ENCODE results near the gene OPN5. TPM values are rescaled to one million over a fixed set of nuclear protein-coding genes. Genes with fewer than 3 reads are reported as not detected.
A peak's percentile ranks its signal among the peaks of the same experiment; 100 is the strongest.

The OPN5 gene
- polyA plus RNA-seq, 1 of the 3 experiments (the other 2 are of a cell fraction): not detected

GRCh38 chr6:47733879-47734558 is 47.8 kb upstream of the OPN5 start:
- 2% methylated on average over 2 of the region's 2 CpGs for WGBS (ENCODE audit: low lambda C conversion rate)
- peaks cover 3% of the 10 kb centered on the region for H3F3A ChIP-seq (replicated peaks; ENCODE audit: insufficient read depth)
- no peaks in the 10 kb centered on the region for H3K4me1 ChIP-seq (ENCODE audit: control insufficient read depth in 1 of 2, insufficient read depth in 2 of 2, low read depth in 1 of 2, low read length in 1 of 2)
- H3K4me3 ChIP-seq (ENCODE audit: low read depth in 2 of 2, low read length in 1 of 2): no peak overlapping the region
- no peak overlapping the region for H3K9ac ChIP-seq
- H3K36me3 ChIP-seq (replicated peaks in 1 of 2; ENCODE audit: control insufficient read depth in 1 of 2, insufficient read depth in 2 of 2, low read length in 1 of 2): no peaks in the 10 kb centered on the region
- no peaks in the 10 kb centered on the region for H4K20me1 ChIP-seq (ENCODE audit: insufficient read depth)
- ChIA-PET CTCF (interaction anchor here (0.6 to 2.3 kb wide), 13 partner anchors 9 to 886 kb away, joined by 3 to 25 read pairs (median 4); no protein-coding TSS in a partner anchor), POLR2A (no interaction called here)
- H2AFZ ChIP-seq (ENCODE audit: low read depth): no peak overlapping the region
- H3K27ac ChIP-seq (ENCODE audit: low read depth in 2 of 2, low read length in 1 of 2): no peak overlapping the region
- no peak overlapping the region for H3K4me2 ChIP-seq
- no peaks in the 10 kb centered on the region for H3K79me2 ChIP-seq (ENCODE audit: insufficient read depth)
- no peak for TF ChIP-seq SIN3A (IDR thresholded peaks at IDR 0.05; ENCODE audit: borderline replicate concordance, low read depth, low read length)
- no peak for TF ChIP-seq YY1 (IDR thresholded peaks at IDR 0.05; ENCODE audit: low read depth)
- no peak for TF ChIP-seq IRF3 (IDR thresholded peaks at IDR 0.05; ENCODE audit: low read depth, low read length)
- no peak for TF ChIP-seq TEAD4 (IDR thresholded peaks at IDR 0.05; ENCODE audit: borderline replicate concordance, insufficient read depth)
- TF ChIP-seq ZBTB33 (IDR thresholded peaks at IDR 0.05; ENCODE audit: borderline replicate concordance, low read depth): no peak
- TF ChIP-seq CTCF (IDR thresholded peaks at IDR 0.05): peak; percentile 37
- TF ChIP-seq EZH2phosphoT487 (IDR thresholded peaks at IDR 0.05; ENCODE audit: borderline replicate concordance, low read depth): no peak
- no peak for TF ChIP-seq GATA2 (CRISPR knock-in tag; IDR thresholded peaks at IDR 0.05)
- peak; percentile 34; the same call in 1 of the 2 replicates for TF ChIP-seq RAD21 (IDR thresholded peaks at IDR 0.05; ENCODE audit: low read length)
- no peak for TF ChIP-seq NRF1 (IDR thresholded peaks at IDR 0.05; ENCODE audit: low read depth, low read length)
- no peak for TF ChIP-seq CHD2 (IDR thresholded peaks at IDR 0.05; ENCODE audit: low read length, partially characterized antibody)
- no peak for TF ChIP-seq USF1 (IDR thresholded peaks at IDR 0.05; ENCODE audit: borderline replicate concordance, low read depth)
- no peaks in the 10 kb centered on the region for H3K9me2 ChIP-seq
- no peaks in the 10 kb centered on the region for H3K9me3 ChIP-seq
- no peaks in the 10 kb centered on the region; the same call in 1 of the 2 replicates for H3K27me3 ChIP-seq (ENCODE audit: insufficient read depth)
- peak; percentile 1 for DNase-seq

Data from SK-N-SH (cell line).